GM21423 (cell line): ENCODE results near the gene MXD4.
A peak's percentile ranks its signal among the peaks of the same experiment; 100 is the strongest.

Experiments used
- ATAC-seq: cut with Tn5 transposase; IDR thresholded peaks from one replicate; pipeline ENCODE4 v1.9.1; 2021; ENCODE audit warnings: mild to moderate bottlenecking, moderate library complexity; ENCODE audit not compliant: unreplicated experiment

The MXD4 gene

GRCh38 chr4:2253160-2254084 is 8.5 kb downstream of the MXD4 start:
- ATAC-seq: no peak

DNA sequence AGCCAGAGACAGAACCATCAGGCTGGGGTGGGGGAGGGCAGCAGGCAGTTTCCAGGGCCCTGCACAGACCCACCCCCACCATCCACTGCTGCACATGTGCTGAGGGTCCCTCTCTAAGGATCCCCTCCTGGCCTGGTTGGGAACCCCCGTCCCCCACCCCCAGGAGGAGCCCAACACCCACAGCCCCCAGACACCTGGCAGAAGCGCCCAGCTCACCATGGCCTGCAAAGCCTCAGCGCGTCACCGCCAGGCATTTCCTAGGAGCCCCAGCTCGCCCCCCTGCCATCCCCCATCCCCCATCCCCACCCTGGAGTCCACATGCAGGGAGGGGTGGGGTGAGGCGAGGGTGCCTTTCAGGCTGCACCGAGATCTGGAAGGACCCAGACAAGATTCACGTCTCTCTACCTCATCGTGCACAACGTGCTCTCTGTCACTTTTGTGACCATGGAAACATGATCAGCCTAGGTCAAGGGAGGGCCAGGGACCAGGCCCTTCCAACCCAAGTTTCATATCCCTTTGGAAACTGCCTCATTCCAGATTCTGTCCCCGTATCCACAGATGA is 9.3 kb downstream of the MXD4 start:
- no peak for ATAC-seq

GRCh38 chr4:2251795-2252529 is 9.9 kb downstream of the MXD4 start:
- ATAC-seq: no peak

DNA sequence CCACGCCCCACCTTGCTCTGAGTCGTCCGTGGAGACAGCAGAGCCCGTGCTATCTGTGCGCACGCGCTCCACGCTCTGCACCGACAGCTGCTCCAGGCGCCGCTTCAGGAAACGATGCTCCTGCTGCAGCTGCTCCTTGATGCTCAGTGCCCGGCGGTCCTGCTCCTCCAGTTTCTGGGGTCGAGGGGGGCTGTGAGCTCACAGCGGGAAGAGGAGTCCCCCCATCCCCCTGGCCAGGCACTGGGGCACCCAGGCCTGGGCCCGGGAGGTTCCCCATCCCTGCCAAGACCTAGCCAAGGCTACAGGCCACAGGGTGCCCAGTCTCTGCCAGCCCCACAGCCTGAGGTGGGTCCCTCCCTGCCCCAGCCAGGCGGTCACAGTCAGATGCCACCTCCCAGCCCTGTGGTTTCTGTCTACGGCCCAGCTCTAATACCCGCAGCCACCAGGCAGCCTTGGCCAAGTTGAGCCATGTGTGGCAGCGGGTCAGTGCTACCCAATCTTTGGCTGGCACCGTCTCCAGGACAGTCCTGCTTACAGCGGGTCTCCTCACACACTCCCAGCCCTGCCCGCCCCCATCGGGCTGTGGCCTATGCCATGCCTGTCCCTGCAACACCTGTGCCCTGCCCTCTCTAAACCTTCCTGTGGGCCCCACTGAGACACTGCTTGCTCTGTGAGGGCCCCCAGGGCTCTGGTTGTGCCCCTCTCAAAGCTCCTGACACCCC is 10.7 kb downstream of the MXD4 start:
- no peak for ATAC-seq

- no peak for ATAC-seq
These were observed 11.4 kb downstream of the MXD4 start for GRCh38 chr4:2250357-2251072.

DNA sequence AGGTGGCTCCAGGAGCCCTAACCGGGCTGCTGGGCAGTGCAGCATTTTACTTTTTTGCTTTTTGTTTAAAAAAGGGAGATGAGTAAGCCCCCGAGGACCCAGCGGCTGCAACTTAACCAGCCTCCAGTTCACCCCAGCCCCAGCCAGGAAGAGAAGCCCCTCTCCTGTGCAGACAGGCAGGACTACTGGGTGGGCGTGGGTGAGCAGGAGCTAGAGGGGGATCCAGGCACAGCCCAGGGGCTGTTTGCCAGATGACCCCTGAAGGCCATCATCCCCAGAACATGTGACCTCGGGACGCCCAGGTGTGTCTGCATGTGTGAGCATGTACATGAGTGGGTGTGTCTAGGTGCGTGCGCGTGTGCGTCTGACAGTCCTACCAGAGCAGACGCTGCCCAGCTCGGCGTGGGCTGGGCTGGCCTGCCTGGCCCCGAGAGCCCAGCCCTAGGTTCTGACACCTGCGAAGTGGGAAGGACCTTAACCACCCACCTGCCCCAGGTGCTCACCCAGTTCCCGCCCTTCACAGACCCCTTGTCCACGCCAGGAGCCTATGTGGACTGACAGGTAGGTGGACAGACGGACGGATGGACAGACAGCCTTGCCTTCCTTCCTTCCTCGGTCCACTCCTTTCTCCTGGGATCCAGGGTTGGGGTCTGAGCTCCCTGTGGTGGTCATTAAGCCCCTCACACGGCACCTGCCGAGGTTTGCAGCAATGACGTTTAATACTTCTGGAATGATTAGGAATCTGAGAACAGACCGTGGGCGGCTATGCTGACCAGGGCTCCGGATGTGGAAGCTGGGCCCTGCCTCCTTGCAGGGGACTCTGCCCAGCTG is 12.2 kb downstream of the MXD4 start:
- ATAC-seq: no peak

DNA sequence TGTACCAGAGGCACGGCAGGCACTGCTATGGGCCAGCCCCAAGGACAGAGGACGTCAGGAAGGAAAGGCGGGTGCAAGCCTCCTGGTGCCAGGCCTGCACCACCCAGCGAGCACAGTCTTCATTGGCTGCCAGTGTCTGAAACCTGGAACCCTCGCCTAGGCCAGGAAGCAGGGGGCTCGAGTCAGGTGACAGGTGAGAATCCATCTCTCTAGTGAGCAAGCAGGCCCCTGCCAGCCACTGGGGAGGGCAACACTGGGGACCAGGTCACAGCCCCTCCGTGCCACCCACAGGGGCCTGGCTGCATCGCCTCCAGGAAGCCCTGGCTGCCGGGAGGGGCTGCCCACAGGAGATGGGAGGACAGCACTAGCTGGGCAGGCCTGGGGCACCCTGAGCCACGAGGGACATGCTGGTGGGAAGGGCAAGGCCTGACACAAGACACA is 13.1 kb downstream of the MXD4 start:
- no peak for ATAC-seq

- no peak for ATAC-seq
These were observed 13.7 kb downstream of the MXD4 start for GRCh38 chr4:2248044-2248780.

DNA sequence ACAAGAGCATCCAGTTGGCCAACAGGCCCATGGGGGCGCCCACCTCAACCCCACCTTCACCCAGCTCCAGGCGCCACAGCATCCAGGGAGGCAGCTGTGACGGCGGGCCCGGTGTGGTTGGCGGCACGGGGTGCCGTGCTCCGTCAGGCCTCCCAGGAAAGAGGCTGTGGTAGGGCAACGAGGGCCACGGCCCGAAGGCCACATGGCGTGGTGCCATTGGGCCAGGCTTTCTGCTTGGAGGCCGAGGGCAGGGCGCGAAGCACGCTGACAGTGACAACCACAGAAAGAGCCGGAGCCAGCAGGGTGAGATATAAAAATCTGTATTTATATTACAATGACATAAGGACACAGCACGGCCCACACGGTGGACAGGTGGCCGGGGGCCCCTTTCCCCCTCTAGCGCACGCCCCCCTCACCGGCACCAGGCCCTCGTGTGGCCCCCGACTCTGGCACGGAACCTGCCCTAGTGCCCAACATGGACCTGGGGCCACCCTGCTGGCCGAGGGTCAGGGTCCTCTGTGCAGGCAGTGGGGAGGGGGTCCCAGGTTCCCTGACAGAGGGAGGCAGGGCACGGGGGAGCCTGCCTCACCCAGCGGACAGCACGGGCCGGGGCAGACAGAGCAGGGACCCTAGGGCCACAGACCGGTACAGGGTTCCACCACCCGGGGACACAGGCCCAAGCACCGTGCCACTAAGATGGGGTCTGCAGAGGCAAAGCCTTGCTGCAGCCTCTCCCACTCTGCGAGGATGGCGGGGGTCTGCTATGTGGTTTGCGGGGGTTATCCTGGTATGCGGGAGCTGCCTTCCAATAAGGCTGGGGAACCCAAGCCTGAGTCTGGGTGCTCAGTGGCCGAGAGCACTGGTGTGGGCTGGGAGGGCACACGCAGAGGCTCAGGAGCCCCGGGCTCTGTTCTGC is 14.5 kb downstream of the MXD4 start:
- ATAC-seq: no peak

DNA sequence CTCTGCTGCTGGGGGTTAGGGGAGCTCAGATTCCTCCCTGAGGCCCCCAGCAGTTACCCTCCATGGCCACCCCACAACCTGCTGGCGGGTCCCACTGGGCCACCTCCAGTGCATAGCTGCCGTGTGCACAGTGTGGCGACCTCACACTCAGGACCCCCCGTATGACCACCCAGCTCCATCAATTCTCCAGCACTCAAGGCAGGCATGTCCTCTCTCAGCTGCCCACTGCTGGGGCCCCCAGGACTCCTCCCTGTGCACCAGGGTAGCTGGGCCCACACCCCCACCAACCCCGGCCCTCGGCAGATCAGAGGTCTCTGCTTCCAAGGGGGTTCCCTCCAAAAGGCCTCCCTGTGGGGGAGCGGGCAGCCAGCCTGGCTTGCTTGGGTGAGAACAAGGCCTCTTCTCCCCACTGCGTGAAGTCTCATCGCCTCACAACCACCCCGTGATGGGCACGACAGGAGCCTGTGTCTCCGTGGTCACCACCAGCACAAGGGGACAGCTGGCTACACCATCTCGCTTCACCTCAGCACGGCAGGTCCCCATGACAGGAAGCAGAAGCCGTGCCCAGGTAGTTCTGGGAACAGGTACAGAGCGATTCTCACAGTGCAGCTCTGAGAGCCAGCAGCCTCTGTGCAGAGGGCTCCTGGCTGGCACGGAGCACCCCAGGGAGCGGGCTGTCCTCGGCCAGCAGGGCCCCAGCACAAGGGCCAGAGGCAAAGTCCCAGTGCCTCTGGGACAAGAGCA is 15.4 kb downstream of the MXD4 start:
- no peak for ATAC-seq

DNA sequence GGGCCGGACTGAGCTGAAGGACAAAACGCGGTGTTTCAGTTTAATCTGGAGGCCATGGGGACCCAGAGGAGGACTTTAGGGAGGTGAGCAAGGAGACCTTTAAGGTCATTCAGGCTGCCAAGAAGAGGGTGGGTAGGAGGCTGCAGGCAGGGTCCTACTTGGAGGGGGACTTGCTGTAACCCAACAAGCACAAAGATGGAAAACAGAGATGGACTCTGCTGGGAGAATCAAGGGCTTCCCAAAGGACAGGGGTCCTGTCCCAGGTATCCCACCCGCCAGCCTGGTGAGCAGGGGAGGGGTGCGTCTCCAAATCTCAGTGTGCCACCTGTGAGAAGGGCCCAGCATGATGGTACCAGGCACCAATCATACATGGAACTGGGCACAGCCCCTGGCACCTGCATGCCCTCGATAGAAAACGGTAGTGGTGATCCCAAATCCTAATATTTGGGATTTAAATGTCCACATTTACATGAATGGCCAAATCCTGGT is 16.1 kb downstream of the MXD4 start:
- no peak for ATAC-seq

DNA sequence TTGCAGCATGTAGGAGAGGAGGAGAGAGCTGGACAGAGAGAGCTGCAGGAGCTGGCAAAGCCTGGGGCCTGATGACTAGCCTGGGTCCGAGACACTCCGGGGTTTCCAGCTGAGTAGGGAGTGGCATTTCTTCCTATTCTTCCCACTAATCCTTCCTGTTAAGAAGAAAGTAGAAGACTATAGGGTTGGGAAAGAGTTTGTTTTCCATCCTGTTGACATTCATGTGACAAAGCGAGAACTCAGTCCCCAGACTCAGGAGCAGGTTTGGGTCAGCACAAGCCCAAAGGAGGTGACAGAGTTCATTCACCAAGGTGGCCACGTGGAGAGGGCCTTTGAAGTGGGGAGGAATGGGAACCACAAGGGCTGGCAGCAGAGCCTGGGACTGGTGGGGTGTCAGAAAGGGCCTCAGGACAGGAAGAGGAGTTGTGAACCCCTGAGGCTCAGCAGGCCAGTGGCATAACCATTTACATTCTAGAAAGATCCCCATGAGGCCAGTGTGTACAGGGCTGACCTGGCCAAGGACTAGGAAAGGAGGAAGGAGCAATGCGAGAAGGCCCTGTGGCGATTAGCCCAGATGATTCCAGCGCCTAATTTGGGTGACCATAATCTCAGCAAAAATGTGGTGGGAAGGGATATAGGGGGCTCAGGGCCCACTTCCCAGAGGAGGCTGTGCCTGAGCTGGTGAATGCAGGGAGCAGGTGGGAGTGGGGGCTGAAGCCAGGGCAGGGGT is 16.7 kb downstream of the MXD4 start:
- no peak for ATAC-seq

DNA sequence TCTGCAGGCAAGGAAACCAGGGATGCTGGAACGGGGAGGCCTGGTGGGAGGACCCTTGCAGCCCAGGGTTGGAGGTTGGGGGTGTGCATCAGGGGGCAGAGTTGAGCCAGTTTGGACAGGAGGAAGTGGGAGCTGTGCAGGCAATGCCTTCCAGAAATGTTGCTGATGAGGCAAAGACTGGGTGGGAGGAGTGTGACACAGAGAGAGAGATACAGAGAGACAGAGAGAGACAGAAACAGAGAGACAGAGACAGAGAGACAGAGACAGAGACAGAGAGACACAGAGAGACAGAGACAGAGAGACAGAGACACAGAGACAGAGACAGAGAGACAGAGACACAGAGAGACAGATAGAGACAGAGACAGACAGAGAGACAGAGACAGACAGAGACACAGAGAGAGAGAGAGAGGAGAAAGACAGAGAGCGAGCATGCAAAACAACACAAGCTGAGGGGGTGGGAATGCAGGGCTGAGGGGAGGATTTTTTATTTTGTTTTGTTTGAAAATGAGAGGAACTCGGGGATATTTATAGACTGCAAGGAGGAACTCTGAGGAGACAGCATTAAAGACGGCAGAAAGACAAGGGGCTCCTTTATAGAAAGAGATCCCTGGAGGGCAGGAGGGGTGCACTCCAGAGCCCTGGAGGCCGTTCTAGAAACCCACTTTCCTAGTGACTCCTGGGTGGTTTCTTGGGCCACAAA is 18.1 kb downstream of the MXD4 start:
- ATAC-seq: no peak

- peak; percentile 87 for ATAC-seq
These were observed 20.2 kb downstream of the MXD4 start, which contains the start of the genes HAUS3 and POLN for GRCh38 chr4:2241410-2242353. Gene HAUS3 (minus strand): TSS chr4:2242121. CDS start chr4:2240946, 1,175 bp downstream. Gene POLN (minus strand): TSS chr4:2242121. CDS start chr4:2229231, 12,890 bp downstream.
